Suppressor macrophage (primary cell): ENCODE measurements around the gene UBE2F.
"Not testable (repeated sequence)": the region's sequence is repeated elsewhere in the genome, so short reads cannot be mapped to it uniquely, and the experiment has no call there.

Experiments used
- DNase-seq, 4 experiments: peaks; one replicate each; pipeline ENCODE4 v3.0.0-alpha.2; 2020 to 2022

UBE2F gene

DNA sequence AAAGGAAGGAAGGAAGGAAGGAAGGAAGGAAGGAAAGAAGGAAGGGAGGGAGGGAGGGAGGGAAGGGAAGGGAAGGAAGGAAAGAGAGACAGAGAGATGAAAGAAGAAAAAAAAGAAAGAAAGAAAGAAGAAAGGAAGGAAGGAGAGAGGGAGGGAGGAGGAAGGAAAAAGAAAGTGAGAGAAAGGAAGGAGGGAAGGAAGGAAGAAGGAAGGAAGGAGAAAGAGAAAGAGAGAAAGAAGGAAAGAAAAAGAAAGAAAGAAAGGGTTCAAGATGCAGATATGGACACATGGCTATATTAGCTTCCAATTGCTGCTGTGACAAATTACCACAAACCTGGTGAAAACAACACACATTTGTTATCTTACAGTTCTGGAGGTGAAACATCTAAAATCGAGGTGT, 20.4 kb upstream of the UBE2F start:
- no peak for DNase-seq

DNA sequence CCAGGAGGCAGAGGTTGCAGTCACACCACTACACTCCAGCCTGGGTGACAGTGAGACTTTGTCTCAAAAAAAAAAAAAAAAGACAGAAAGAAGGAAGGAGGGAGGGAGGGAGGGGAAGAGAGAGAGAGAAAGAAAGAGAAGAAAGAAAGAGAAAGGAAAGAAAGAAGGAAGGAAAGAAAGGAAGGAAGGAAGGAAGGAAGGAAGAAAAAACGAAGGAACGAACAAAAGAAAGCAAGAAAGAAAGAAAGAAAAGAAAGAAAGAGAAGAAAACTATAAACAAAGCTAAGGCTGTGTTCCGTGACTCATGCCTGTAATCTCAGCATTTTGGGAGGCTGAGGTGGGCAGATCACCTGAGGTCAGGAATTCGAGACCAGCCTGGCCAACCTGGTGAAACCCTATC, 15.5 kb upstream of the UBE2F start:
- not testable (repeated sequence) for DNase-seq

DNA sequence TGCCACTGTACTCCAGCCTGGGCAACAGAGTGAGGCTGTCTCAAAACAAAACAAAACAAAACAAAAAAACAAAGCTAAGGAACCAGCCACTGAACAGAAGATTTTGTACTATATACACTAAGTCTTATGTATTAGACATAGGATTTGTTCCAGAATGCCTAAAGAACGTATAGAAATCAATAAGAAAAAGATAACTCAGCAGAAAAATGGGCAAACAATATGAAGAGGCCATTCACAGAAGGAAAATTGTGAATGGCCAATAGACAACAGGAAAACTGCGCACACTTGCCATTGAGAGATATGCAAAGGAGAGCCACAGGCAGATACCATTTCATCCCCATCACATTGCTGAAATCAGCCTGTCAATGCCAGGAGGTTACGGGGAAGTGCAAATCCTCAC, 14.9 kb upstream of the UBE2F start:
- DNase-seq: no peak

DNA sequence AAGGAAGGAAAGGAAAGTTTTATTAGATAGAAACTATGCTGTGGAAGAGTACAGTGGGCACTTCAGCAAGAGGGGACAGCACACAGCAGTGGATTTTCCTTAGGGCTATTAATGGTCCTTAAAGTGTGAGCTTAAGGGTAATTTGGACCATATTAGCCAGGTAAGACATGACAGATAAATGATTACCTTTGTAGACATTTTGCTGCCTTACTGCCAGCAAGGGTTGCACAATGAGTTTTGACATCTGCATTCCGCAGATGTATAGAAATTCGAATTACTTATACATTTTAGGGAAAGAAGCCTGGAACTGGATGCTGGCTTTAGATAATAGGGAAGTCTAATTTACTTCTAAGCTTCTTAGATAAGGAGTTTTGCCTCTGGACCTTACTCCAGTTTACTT, 14.0 kb upstream of the UBE2F start:
- DNase-seq: no peak

DNA sequence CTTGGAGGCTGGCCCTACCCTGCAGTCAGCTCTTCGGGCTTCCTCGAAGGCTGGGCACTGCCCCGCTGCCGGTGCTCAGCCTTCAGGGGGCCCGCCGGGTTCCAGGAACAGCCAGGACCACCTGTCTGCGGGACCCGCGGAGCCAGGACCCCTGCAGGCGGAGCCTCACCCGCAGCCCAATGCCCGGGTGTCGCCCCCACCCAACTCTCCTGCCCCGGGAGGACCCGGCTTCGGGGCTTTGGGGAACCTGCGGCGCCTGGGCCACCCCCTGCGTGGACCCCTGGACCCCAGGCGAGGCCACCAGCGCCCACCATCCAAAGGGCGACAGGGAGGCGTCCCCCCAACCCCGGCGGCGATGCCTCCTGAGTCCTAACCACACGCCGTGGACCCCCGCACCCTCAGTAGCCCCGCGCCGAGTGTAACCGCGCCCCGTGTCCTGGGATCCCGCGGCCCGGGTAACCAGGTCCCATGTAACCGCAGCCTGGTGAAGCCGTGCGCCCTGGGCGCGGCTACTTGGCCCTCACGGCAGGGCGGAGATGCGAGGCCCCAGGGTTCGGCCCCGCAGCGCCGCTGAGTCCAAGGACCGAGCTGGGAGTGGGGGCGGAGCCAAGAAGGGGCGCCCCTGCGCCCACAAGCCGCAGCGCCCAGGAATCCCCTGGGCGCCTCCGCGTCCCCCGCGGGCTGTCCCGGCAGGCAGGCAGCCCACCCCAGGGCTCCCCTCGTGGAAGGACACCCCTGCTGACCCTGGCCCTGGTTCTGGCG, 11.0 kb upstream of the UBE2F start:
- DNase-seq: no peak

DNA sequence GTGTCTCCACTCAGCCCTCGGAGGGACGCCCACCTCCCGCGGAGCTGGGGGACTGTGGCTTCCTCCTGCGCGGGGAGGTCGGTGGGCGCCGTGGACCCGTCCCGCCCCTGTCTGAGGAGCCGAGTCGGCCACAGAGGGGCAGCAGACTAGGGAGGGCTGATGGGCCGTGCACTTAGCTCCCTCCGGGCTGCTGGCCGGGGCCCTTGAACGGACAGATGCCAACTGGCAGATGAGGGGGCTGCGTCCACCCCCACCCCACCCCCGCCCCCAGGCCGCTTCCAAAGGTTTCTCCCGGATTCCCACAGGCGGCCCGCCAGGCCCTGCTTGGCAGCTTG, 10.4 kb upstream of the UBE2F start:
- DNase-seq: no peak

DNA sequence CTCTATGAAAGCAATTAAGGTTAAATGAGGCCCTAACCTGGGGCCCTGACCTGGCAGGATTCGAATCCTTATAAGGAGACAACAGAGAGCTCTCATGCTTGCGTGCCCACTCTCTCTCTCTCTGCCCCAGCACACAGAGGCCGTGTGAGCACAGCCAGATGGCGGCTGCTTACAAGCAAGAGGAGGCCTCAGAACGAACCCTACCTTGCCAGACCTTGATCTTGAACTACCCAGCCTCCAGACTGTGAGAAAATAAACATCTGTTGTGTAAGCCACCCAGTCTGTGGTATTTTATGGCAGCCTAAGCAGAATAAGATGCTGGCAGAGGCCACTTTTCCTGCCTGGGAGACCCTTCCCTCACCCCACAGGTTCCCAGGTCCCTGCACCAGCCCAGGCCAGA, 5.2 kb upstream of the UBE2F start:
- no peak for DNase-seq

DNA sequence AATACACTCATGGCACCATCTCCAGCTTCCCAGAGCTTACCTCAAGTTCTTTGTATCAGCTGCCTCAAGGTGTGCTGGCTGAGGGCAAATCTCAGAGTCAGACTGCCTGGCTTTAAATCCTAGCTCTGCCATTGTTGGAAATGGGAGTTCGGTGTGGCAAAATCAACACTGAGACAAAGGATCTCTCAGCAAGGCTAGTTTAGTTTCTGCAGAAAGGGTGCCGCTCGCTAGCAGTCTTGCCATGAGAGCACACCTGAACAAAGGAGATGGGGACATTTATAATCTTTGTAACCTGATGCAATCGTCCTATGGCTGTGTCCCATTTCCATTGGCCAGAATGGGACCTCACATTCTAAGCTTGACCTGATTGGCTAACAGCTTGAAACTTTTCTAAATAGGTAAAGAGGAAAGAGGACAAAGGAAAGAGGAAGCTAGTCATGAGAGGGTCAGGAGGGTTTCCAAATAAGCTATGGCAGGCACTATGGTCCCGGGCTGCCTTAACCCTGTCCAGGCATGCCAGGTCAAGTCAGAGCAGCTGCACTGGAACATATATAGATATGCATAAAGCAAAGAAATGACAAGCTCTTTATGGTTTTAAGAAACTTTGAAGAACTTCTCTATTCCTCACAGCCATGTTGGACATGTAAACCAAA, 4.3 kb upstream of the UBE2F start:
- peak in 2 of 4 experiments; percentile 31 to 33 for DNase-seq

DNA sequence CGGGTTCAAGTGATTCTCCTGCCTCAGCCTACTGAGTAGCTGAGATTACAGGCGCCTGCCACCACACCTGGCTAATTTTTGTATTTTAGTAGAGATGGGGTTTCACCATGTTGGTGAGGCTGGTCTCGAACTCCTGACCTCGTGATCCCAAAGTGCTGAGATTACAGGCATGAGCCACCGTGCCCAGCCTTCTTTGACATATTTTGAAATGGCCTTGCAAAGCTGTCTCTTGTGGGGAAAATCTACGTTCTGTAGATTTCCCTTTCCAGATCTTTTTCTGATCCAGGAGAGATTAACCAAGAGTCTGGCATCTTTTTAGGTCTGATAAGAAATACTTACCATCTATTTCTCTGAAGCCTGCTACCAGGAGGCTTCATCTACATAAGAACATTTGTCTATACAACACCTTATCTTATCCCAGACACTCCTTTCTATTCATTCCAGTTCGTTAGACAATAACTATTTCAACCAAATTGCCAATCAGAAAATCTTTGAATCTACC, 3.3 kb upstream of the UBE2F start:
- not testable (repeated sequence) for DNase-seq

DNA sequence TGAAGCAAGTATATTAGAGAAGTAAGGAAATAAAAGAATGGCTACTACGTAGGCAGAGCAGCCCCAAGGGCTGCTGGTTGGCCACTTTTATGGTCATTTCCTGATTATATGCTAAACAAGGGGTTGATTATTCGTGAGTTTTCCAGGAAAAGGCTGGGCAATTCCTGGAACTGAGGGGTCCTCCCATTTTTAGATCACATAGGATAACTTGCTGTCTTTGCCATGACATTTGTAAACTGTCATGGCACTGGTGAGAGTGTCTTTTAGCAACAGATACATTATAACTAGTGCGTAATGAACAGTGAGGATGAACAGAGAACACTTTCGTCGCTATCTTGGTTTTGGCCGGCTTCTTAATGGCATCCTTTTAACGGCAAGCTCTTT, 2.6 kb upstream of the UBE2F start:
- DNase-seq: no peak

DNA sequence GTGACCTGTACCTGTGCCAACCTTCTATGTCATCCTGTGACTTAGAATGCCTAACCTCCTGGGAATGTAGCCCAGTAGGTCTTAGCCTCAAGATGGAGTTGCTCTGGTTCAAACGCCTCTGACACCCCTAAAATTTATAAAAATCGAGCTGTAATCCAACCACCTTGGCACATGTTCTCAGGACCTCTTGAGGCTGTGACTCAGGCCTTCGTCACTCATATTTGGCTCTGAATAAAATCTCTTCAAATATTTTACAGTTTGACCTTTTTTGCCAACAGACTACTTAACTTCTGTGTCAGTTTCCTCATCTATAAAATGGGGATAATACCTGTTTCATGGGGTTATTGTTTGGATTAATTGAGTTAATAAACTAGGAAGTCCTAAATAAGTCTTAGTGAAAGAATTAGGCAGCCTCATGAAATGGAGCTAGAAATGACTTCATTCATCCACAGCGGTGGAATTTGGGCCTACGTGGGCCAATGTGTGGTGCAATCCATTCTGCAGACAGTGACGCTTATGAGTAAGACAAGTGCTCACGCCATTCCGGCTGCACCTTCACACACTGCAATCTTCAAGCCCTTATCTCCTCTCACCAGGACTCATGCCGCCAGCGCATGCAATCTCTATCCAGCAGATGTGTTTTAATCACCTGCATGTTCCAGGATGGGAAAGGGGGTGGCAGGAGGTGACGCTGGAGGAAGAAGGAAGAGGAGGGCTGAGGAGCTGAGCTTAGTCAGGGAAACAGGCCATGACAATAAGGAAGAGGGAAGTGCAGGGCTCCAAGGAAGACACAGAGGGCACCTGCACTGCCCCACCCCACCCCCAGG, 2.0 kb upstream of the UBE2F start:
- no peak for DNase-seq

DNA sequence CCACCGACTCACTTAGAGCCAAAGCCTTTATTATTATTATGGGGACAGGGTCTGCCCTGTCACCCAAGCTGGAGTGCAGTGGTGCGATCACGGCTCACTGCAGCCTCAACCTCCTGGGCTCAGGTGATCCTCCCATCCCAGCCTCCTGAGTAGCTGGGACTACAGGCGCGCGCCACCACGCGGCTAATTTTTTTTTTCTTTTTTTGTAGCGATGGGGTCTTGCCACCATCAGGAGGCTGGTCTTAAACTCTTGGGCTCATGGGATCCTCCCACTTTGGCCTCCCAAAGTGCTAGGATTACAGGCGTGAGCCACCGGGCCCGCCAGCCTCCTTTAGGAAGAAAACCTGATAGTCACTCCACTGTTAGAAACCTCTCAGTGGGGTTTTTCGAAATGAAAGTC, 970 bp upstream of the UBE2F start:
- not testable (repeated sequence) for DNase-seq

DNA sequence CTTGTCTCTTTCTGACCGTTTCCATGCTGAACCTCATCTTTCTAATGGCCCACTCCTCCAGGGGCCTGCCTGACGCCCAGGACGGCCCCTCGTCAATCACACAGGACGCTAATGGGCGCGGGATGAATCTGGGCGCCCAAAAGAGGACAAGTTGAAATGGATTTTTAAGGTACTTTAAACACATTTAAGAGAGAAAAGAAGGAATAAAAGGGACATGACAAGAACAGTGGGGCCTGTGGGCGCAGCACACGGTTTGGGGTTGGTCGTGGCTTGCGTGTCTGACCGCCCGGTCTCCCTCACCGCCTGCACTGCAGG, 607 bp upstream of the UBE2F start:
- DNase-seq: no peak

DNA sequence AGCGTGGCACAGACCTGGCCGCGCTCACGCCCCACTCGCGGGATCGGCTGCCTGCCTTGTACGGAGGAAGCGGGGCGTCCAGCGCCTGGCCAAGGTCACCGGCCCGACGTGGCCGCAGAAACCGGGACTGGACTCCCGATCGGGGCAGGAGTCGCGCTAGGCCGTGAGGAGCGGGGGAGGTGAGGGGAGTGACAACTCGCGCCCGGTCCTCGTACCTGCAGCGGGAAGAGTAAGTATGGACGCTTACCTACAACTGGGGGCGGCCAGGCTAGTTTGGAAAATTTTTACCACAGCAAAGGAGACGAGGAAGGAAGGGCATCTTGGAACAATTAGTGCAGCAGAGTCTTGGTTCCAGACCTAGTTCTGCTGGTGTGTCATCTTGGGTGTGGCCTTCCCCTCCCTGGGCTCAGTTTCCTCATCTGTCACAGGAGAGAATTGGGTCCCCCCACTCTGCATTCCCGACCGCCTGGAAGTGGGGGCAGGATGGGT, 693 bp downstream of the UBE2F start:
- DNase-seq: peak; percentile 26 to 64 (median 36)

DNA sequence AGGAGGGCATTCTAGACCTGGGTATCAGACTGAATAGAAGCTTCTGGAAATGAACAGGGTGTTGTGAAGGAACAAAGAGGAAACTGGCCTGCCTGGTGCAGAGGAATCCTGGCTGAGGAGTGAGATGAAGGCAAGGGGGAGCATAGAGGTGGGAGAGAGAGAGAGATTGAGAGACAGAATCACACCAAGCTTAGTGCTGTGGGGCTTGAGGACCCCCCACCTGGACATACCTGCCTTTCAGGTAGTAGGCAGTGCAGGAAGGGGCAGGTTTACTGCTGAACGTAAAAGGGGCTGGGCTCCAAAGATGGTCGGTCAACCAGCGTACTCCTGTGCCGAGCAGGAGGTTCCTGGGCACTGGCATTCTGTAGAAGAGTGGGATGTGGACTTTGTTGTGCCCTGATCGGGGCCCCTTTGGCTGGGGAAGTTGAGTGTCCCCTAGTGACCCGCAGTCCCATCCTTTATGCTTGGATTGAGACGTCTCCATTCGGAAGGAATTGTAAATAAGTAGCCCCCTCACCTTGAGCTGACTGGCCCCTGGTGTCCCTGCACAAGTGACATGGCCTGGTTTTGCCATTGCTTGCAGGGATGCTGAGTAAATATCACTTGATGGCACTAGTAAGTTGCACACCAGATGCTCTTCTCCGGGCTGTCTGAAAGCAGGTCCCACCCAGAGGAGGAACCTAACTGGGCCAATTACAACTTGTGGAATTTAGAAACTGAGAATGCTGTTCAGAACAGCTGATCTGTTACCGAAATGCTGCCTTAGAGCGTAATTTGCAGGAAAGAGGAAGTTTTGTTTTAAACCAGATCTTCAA, 1.4 kb downstream of the UBE2F start:
- DNase-seq: peak; percentile 85 to 96 (median 92)

DNA sequence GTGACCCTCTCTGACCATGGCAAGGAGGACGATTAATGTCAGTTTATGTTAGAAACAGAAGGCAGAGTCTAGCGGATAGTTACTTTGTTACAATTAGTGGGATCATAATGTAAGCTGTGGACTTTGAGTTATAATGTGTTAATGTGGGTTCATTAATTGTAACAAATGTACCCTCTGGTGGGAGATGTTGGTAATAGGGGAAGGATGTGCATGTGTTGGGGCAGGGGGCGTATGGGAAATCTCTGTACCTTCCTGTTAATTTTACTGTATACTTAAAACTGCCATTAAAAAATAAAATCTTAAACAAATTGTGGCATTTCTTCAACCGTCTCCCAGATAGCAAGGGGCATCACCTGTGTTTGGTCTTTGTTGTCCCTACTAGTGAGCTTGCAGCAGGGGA, 4.8 kb downstream of the UBE2F start:
- no peak for DNase-seq

DNA sequence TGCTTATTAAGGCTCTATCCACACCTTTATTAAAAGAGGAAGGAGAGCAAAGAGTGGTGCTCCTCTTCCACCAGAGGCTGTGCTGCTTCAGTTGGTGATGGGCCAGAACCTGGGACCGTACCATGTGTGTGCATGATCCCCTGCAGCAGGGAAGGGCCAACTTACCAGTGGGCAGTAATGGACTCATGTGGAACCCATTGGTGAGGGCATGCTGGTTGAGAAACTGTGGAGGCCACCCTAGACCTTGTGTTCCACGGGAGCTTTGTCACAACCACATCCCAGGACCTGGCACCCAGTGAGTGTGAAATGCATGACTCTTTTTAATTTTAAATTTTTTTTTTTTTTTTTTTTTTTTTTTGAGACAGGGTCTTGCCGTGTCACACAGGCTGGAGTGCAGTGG, 5.4 kb downstream of the UBE2F start:
- DNase-seq: no peak

DNA sequence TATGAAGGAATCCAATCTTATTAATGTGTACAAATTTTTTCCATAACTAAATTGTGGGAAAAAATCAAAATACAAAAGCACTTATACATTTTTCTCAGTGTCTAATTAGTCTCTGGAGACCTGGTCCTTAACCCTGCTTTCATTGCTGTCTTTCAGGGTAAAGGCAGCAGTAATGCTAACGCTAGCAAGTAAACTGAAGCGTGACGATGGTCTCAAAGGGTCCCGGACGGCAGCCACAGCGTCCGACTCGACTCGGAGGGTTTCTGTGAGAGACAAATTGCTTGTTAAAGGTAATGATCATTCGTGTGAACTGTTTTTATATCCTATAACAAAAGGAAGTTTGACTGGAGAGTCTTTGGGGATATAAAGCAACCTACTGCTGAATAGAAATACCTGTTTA, 6.1 kb downstream of the UBE2F start:
- no peak for DNase-seq

DNA sequence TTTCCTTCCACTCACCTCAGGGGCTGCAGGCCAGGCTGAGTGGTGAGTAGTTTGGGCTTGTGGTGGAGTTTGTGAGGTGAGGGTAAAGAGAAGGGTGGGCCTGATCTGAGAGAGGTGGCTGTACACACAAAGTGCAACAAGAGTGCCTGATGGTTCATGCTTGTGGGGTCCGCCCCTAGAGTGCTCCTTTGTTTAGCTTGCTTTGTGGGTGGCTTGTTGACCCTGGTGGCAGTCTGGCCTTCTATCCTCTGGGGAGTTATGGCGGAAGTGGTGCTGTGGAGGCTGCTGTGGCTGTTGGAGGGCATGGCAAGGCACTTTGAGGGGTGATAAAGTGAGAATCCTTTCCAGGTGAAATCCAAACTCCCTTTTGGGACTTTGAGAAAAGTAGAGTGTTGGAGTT, 10.6 kb downstream of the UBE2F start:
- no peak for DNase-seq

DNA sequence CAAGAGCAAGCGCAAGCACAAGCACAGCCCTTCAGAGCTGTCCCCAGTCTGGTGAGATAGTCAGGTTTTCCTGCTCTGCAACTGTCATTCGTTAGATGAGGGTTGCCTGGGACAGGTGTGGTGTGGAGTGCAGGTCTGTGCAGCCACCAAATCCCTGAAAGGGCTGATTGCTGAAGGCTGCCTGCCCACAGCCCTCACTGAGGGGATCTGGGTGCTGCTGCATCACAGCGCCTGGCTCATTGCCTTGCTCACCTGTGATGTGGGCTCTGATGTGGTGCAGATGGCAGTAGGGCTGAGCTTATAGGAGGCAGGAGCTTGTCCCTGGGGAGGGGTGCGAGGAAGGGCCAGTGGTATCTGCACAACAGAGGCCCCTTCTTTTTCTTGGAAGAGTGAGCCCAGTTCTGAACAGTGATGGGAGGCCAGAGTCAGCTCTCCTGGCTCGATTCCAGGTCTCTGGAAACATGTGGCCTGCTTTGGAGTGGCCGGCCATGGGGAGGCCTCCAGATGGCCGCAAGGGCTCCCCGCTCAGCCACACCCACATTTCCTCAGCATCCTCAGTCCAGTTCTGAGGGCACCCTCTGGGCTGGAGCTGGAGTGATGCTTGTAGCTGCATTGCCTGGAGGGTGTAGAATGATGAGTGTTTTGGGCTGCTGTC, 11.4 kb downstream of the UBE2F start:
- DNase-seq: no peak

DNA sequence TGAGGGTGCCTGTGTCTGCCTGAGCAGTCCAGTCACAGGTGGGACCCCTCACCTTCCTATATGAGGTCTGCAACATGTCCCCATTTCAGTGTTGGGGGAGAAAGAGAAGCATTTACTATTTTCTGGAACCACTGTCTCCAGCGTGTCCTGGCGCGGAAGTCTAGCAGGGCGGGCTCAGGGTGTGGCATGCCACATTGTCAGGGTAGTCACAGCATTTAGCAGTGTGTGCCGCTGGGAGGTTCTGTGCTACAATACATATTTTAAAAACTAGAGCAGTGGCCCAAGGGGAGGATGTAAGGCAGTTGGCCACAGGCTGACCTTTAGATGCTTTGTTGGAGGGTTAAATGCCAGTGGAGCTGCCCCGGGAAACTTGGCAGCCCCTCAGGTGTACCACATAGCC, 12.5 kb downstream of the UBE2F start:
- no peak for DNase-seq

DNA sequence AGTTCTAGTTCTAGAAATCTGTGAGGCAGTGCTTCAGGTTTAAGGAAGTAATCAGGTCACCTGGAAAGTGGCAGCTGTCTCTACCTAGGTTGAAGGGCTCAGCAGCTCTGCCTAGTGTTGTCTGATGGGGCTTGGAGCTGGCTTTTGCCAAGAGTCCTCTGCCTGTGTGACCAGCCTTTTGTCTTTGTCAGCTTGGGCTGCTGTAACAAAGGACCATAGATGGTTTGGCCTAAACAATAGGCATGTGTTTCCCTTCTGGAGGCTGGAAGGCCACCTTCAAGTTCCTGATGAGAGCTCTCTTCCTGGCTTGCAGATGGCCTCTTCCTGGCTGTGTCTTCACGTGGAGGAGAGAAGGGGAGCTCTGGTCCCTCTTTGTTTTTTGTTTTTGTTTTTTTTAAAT, 13.3 kb downstream of the UBE2F start:
- no peak for DNase-seq
